GM12801 (cell line): ENCODE data around the gene SH3BP5.

ENCODE experiments used
- TF ChIP-seq, protein P1 (sequence below): IDR thresholded peaks from one replicate; pipeline ENCODE4 v1.5.1; 2011; ENCODE audit warnings: control low read depth; ENCODE audit not compliant: insufficient read length; ENCODE audit errors: extremely low read depth

The SH3BP5 gene

DNA sequence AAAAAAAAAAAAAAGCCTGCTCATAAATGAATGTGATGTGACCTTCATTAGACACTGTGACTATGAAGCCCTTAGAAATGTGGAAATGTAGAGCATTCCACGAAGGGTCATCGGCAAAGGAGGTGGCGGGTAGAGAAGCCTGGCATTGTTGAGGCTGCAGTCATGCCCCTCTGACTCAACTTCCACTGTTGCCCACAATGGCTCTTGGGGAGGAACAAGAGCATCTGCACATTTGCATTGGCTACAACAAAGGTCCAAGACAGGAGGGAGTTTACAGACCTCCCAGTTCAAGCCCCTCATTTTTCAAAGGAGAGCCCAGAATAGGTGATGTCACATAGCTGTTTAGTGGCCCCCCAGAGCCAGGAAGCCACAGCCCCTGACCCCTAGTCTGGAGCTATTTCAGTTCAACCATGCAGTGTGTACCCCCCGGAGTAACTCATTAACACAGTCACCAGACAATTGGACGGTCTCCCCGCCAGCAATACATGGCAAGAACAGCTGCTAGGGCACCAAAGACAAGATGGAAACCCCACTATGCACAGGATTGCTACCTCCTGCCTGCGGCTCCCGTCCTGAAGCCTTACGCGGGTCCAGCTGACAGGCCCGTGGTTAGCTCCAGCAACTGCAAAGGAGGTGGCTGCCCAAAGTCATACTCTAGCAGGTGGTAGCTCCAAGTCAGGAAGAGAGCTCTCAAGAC is 56.2 kb downstream of the SH3BP5 start:
- TF ChIP-seq, protein P1, sequence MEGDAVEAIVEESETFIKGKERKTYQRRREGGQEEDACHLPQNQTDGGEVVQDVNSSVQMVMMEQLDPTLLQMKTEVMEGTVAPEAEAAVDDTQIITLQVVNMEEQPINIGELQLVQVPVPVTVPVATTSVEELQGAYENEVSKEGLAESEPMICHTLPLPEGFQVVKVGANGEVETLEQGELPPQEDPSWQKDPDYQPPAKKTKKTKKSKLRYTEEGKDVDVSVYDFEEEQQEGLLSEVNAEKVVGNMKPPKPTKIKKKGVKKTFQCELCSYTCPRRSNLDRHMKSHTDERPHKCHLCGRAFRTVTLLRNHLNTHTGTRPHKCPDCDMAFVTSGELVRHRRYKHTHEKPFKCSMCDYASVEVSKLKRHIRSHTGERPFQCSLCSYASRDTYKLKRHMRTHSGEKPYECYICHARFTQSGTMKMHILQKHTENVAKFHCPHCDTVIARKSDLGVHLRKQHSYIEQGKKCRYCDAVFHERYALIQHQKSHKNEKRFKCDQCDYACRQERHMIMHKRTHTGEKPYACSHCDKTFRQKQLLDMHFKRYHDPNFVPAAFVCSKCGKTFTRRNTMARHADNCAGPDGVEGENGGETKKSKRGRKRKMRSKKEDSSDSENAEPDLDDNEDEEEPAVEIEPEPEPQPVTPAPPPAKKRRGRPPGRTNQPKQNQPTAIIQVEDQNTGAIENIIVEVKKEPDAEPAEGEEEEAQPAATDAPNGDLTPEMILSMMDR, result no peak

DNA sequence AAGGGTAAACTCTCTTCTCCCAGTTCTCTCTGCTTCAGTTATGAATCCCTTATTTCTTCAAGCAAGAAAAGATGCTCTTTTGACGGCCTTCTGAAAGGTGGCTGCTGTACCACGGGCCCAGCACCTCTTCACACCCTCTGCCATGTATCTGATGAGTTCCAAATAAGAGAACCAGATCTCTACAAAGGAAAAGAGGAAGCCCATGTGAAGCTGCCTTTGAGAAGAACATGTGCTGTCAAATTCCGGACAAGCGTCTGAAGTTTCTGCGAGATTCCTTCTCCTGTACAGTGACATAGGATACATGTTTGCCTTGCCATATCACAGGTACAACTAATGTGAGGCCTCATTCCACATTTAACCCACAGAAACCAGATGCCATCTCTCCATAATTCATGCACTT is 59.2 kb downstream of the SH3BP5 start:
- TF ChIP-seq, protein P1, result no peak

DNA sequence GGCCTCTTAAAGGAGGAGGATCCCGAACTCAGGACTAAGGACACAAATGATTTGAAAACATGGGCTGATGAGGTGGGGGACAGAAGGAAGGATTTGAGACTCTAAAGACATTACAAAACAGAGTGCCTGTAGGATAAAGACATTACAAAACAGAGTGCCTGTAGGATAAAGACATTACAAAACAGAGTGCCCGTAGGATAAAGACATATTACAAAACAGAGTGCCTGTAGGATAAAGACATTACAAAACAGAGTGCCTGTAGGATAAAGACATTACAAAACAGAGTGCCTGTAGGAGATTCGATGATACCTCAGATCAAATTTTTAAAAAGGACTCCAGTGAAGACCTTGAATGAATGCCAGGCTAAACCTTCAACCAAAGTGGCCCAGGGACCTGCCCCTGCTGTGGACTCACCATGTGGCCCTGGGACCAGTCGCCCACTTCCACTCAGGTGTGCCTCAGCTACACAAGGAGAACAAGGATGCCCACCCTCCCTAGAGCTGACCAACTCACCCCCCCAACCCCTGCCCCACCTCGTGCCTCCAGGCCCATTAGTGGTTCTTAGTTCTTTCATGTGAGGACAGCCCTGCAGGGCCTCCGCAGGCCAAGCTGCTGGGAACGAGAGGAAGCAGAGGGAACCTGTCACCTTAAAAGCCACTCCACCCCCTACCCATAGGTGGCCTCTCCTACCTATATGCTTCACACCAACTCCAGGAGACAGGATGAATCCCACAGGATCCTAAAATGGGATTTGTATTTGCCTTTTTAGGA is 59.8 kb downstream of the SH3BP5 start:
- TF ChIP-seq, protein P1, result no peak

DNA sequence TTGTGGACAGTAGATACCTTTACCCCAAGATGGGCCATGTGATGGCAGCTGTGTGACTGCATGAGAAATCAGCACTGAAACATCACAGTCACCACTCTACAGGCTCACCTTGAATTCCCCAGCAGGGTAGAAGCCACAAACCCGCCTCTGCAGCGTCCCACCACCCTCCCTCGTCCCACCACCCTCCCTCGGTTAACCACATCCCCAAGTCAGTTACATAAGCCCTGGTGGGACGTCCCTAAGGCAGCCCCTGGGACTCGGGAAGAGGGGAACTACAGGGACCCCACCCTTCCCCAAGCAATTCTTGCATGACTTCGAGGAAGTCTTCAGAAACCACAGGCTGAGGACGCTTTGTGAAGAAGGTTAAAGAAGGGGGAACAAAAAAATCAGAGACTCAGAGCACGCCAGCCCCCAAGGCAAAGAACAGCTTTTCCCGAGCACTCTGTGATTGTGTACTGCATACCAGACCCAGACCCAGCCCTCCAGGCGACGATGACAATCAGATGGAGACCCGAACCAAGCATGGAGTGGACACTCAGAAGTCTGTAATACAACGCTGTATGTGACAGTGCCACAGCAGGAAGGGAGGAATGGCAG is 60.5 kb downstream of the SH3BP5 start:
- TF ChIP-seq, protein P1, result no peak

DNA sequence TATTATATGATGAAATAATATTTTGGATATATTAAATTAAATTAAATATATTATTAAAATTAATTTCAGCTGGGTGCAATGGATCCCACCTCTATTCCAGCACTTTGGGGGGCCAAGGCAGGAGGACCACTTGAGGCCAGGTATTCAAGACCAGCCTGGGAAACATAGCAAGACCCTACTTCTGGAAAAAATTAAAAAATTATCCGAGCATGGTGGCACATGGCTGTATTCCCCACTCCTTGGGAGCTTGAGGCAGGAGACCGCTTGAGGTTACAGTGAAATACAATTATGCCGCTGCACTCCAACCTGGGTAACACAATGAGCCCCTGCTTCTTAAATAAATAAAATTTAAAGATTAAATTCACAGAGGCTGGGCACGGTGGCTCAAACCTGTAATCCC is 61.4 kb downstream of the SH3BP5 start:
- TF ChIP-seq, protein P1, result no peak

DNA sequence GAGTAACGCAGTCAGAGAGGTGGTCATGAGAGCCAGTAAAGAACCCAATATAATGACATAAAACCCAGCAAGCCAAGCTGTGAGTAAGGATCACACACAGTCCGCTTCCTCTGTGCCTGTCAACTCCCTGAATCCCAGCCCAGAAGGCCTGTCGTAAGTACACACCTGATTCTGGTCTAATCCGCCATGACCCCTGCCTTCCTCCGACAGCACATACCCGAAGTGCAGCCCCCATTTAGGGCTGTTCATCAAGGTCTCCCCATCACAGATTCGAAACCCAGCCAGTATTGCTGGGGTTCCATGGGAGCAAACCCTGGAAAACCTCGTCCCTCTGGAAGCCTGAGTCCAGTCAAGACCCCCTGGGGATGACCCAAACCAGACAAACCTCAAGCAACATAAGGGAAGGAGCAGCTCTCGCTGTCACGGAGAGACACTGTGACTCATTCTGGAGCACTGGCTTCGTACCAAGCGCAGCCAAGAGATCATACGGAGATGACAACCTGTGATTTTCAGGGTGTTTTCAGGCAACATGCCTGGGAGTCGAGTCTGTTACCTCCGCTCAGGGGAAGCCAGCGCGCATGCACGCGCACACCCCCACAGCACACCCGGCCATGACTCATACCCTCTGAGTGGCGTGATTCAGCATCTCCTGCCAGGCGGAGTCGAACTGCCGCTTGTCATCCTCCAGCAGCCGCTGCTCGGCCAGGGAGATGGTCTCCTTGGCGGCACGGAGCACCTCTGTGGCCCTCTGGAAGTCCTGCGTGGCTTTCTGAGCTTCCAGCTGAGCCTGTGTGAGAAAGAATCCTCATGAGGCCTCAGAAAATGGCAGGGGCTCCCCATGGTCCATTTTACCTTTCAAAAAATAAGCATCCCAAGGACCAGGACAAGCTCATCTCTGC is 63.0 kb downstream of the SH3BP5 start:
- TF ChIP-seq, protein P1, result no peak

DNA sequence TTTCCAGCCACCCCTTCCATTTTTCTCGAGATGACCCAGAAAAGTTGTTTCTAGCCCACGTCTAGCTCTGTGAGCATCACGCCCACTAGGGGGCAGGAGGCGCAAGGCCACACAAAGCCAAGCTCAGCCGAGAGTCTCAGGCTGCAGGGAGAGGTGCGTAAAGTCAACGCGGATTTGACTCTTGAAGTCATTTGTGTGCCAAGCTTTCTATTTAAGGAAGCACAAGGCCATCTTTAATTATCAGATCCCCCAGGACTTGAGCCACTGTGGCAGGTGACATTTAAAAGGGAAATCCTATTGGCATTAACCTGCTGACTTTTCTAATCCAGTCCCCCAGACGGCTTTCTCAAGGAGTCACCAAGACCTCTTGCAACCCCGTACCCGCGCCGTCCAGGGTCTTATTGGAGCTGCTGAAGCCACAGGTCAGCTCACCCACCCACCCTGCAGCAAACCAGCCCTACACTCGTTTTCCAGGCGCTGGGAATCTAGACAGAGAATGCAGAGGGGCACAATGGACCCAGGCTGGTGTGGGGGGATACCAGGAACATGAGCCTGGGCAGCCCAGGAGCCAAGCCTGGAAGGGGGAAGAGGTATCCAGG is 64.3 kb downstream of the SH3BP5 start:
- TF ChIP-seq, protein P1, result peak; percentile 61
